ENCODE data around the gene DHX8. TPM values are rescaled to one million over a fixed set of nuclear protein-coding genes. Genes with fewer than 3 reads are reported as not detected.

The DHX8 gene
- total RNA-seq, 1 experiment from 2014 or later, result 53.5 TPM

- Histone ChIP-seq H2AFZ (ENCODE audit: low read depth, low read length, poor library complexity, severe bottlenecking) (no peak overlapping the region), H3K4me2 (ENCODE audit: low read length) (no peak overlapping the region), H3K4me3 (replicated peaks in 1 of 2; ENCODE audit: low read depth in 1 of 2, low read length in 2 of 2) (no peak overlapping the region), H3K9ac (ENCODE audit: low read length) (no peak overlapping the region), H3K27me3 (ENCODE audit: insufficient read depth, low read length) (no peaks in the 10 kb centered on the region), H3K4me1 (ENCODE audit: control insufficient read depth in 1 of 2, insufficient read depth in 2 of 2, low read length in 2 of 2) (peaks cover 26 to 43% of the 10 kb centered on the region in 2 experiments), H3K9me3 (ENCODE audit: control insufficient read depth in 1 of 2, insufficient read depth in 1 of 2, low read depth in 1 of 2, low read length in 2 of 2) (no peaks in the 10 kb centered on the region), H3K36me3 (ENCODE audit: control insufficient read depth in 1 of 2, insufficient read depth in 2 of 2, low read length in 2 of 2) (peaks cover 0 to 3% of the 10 kb centered on the region in 2 experiments; a peak in 1 of 4 replicates), H3K9me2 (ENCODE audit: insufficient read depth) (no peaks in the 10 kb centered on the region), H3K79me2 (ENCODE audit: insufficient read depth, low read length) (peaks cover 32% of the 10 kb centered on the region), H4K20me1 (ENCODE audit: insufficient read depth) (no peaks in the 10 kb centered on the region), H3K27ac (ENCODE audit: low read depth, low read length) (no peak overlapping the region)
- ChIA-PET RAD21 (ENCODE audit: low non-redundant PET in 1 of 2, low total read pairs in 2 of 2, uncharacterized antibody in 2 of 2, unreplicated experiment in 2 of 2) (no interaction called here), POLR2A (interaction anchor here (0.8 kb wide), 1 partner anchor 13 kb away, joined by 3 read pairs; no protein-coding TSS in a partner anchor), CTCF (no interaction called here)
- no TSS peak for BruUV-seq (replicated peaks)
- DNase-seq (ENCODE audit: low read depth, low spot score) (no peak), ATAC-seq (no peak)
- intact Hi-C loops (cut with micrococcal nuclease), result no loop called here
- TF ChIP-seq ATF3 (IDR thresholded peaks at IDR 0.05), result no peak
- no peak for TF ChIP-seq EZH2phosphoT487 (IDR thresholded peaks at IDR 0.05; ENCODE audit: borderline replicate concordance)
- TF ChIP-seq TCF7L2 (IDR thresholded peaks at IDR 0.05; ENCODE audit: borderline replicate concordance, extremely low read depth, insufficient read depth, insufficient read length), result no peak
- TF ChIP-seq EZH2 (IDR thresholded peaks at IDR 0.05), result no peak
- no peak for TF ChIP-seq SP1 (IDR thresholded peaks at IDR 0.05; ENCODE audit: low read depth)
These were observed 59.1 kb downstream of the DHX8 start for GRCh38 chr17:43542859-43543258.

- Histone ChIP-seq H3K9me2 (ENCODE audit: insufficient read depth) (no peaks in the 10 kb centered on the region), H3K79me2 (ENCODE audit: insufficient read depth, low read length) (peaks cover 32% of the 10 kb centered on the region), H2AFZ (ENCODE audit: low read depth, low read length, poor library complexity, severe bottlenecking) (no peak overlapping the region), H3K27me3 (ENCODE audit: insufficient read depth, low read length) (no peaks in the 10 kb centered on the region), H3K36me3 (ENCODE audit: control insufficient read depth in 1 of 2, insufficient read depth in 2 of 2, low read length in 2 of 2) (peaks cover 0 to 3% of the 10 kb centered on the region in 2 experiments; a peak in 1 of 4 replicates), H4K20me1 (ENCODE audit: insufficient read depth) (no peaks in the 10 kb centered on the region), H3K4me3 (replicated peaks in 1 of 2; ENCODE audit: low read depth in 1 of 2, low read length in 2 of 2) (no peak overlapping the region), H3K9ac (ENCODE audit: low read length) (no peak overlapping the region), H3K27ac (ENCODE audit: low read depth, low read length) (no peak overlapping the region), H3K4me2 (ENCODE audit: low read length) (no peak overlapping the region), H3K9me3 (ENCODE audit: control insufficient read depth in 1 of 2, insufficient read depth in 1 of 2, low read depth in 1 of 2, low read length in 2 of 2) (no peaks in the 10 kb centered on the region), H3K4me1 (ENCODE audit: control insufficient read depth in 1 of 2, insufficient read depth in 2 of 2, low read length in 2 of 2) (peaks cover 26 to 46% of the 10 kb centered on the region in 2 experiments)
- CTCF ChIA-PET, result no interaction called here
- DNase-seq (ENCODE audit: low read depth, low spot score) (no peak), ATAC-seq (no peak)
- no TSS peak for BruUV-seq (replicated peaks)
- intact Hi-C loops (cut with micrococcal nuclease), result no loop called here
- RAD21 ChIA-PET (ENCODE audit: low non-redundant PET in 1 of 2, low total read pairs in 2 of 2, uncharacterized antibody in 2 of 2, unreplicated experiment in 2 of 2), result no interaction called here
- TF ChIP-seq FOSL1 (IDR thresholded peaks at IDR 0.05; ENCODE audit: low read depth), result no peak
- no peak for TF ChIP-seq TCF7L2 (IDR thresholded peaks at IDR 0.05; ENCODE audit: borderline replicate concordance, extremely low read depth, insufficient read depth, insufficient read length)
- TF ChIP-seq CTCF (IDR thresholded peaks at IDR 0.05 in 2 of 3, conservative IDR thresholded peaks at IDR 0.05 in 1 of 3; ENCODE audit: borderline replicate concordance in 1 of 3, insufficient read depth in 1 of 3, low read depth in 2 of 3, low read length in 2 of 3), result no peak
- no peak for TF ChIP-seq YY1 (IDR thresholded peaks at IDR 0.05; ENCODE audit: extremely low read depth, insufficient replicate concordance, low read depth, low read length)
- no peak for TF ChIP-seq SIN3A (IDR thresholded peaks at IDR 0.05; ENCODE audit: low read depth)
- no peak for TF ChIP-seq POLR2A (IDR thresholded peaks at IDR 0.05; ENCODE audit: borderline replicate concordance, extremely low read depth, insufficient read depth, insufficient read length)
- TF ChIP-seq POLR2AphosphoS5 (IDR thresholded peaks at IDR 0.05; ENCODE audit: low read depth, low read length), result no peak
- no peak for TF ChIP-seq CBX3 (IDR thresholded peaks at IDR 0.05; ENCODE audit: low read depth)
- TF ChIP-seq CEBPB (IDR thresholded peaks at IDR 0.05; ENCODE audit: low read depth), result no peak
- no peak for TF ChIP-seq RAD21 (IDR thresholded peaks at IDR 0.05; ENCODE audit: low read depth)
- no peak for TF ChIP-seq ELF1 (IDR thresholded peaks at IDR 0.05; ENCODE audit: borderline replicate concordance, low read depth)
- POLR2A ChIA-PET, result interaction anchor here (0.8 kb wide), 1 partner anchor 13 kb away, joined by 3 read pairs; no protein-coding TSS in a partner anchor
These were observed 59.5 kb downstream of the DHX8 start for GRCh38 chr17:43543300-43543699.

Measured in HCT116 (cell line).